SK-N-DZ (cell line): ENCODE data around the gene CHD9NB. TPM values are rescaled to one million over a fixed set of nuclear protein-coding genes. Genes with fewer than 3 reads are reported as not detected.
A peak's percentile ranks its signal among the peaks of the same experiment; 100 is the strongest.

Experiments
- DNase-seq: peaks from one replicate; pipeline ENCODE4 v3.0.0-alpha.2; 2015; ENCODE audit warnings: low spot score
- polyA plus RNA-seq, 2 experiments: library from polyadenylated mRNA; depleted of rRNA; stranded (reverse); fragments of >200 nt; gene quantifications; 2 replicates each; pipeline ENCODE4 v1.2.3, GENCODE V29; 2014

CHD9NB gene
- polyA plus RNA-seq (2014; cell fraction: cytosol; rRNA removed) = not detected in 2 replicates
- not detected in 2 replicates for polyA plus RNA-seq (2014; cell fraction: nucleus; rRNA removed)

- DNase-seq = no peak
Measured at GRCh38 chr16:53052519-53053501, at the start of gene CHD9NB. Gene CHD9NB (minus strand): TSS chr16:53052897. CDS start chr16:53044158, 8,739 bp downstream.

- DNase-seq = no peak
Measured at GRCh38 chr16:53100889-53101288, 48.2 kb upstream of the CHD9NB start.

GRCh38 chr16:53100131-53100748 is 47.5 kb upstream of the CHD9NB start:
- no peak for DNase-seq

- DNase-seq = peak; percentile 89
Measured at GRCh38 chr16:53099318-53100130, 46.8 kb upstream of the CHD9NB start.

- peak; percentile 91 for DNase-seq
Measured at GRCh38 chr16:53098526-53099317, 46.0 kb upstream of the CHD9NB start.

GRCh38 chr16:53097190-53097589 is 44.5 kb upstream of the CHD9NB start:
- DNase-seq = no peak

- no peak for DNase-seq
Measured at GRCh38 chr16:53094013-53094630, 41.4 kb upstream of the CHD9NB start.

GRCh38 chr16:53093162-53093744 is 40.6 kb upstream of the CHD9NB start:
- no peak for DNase-seq

- DNase-seq = no peak
Measured at GRCh38 chr16:53092284-53092683, 39.6 kb upstream of the CHD9NB start.

- DNase-seq = peak; percentile 41
Measured at GRCh38 chr16:53091466-53092211, 38.9 kb upstream of the CHD9NB start.

GRCh38 chr16:53090591-53091411 is 38.1 kb upstream of the CHD9NB start:
- no peak for DNase-seq

GRCh38 chr16:53090286-53090590 is 37.5 kb upstream of the CHD9NB start:
- no peak for DNase-seq

- no peak for DNase-seq
Measured at GRCh38 chr16:53089434-53090285, 37.0 kb upstream of the CHD9NB start.

- no peak for DNase-seq
Measured at GRCh38 chr16:53087101-53087500, 34.4 kb upstream of the CHD9NB start.

- no peak for DNase-seq
Measured at GRCh38 chr16:53085931-53086421, 33.3 kb upstream of the CHD9NB start.

- no peak for DNase-seq
Measured at GRCh38 chr16:53085369-53085843, 32.7 kb upstream of the CHD9NB start.

- DNase-seq = no peak
Measured at GRCh38 chr16:53084746-53085334, 32.1 kb upstream of the CHD9NB start.
